Smooth muscle cell (in vitro differentiated cells): ENCODE measurements around the gene DNAH6. TPM values are rescaled to one million over a fixed set of nuclear protein-coding genes. Genes with fewer than 3 reads are reported as not detected.

Experiments
- DNase-seq: peaks from one replicate; lab custom pipeline; 2025; ENCODE audit not compliant: unreplicated experiment; lab: John Stamatoyannopoulos, UW
- H2AFZ ChIP-seq: fragments of 200-600 bp; sonication (generic); 2 replicates; pipeline ENCODE4 v1.6.0; 2016; ENCODE audit warnings: antibody characterized with exemption, low read depth, mild to moderate bottlenecking
- H3F3A ChIP-seq: fragments of 200-600 bp; sonication (generic); 2 replicates; pipeline ENCODE4 v1.6.0; 2017; ENCODE audit warnings: antibody characterized with exemption, low read depth
- H3K27ac ChIP-seq: fragments of 200-600 bp; sonication (generic); 2 replicates; pipeline ENCODE4 v1.5.1; 2016; ENCODE audit warnings: low read depth, mild to moderate bottlenecking
- H3K27me3 ChIP-seq: fragments of 200-600 bp; sonication (generic); 2 replicates; pipeline ENCODE4 v1.6.1; 2016; ENCODE audit warnings: low read depth, mild to moderate bottlenecking
- H3K36me3 ChIP-seq: fragments of 200-600 bp; sonication (generic); 2 replicates; pipeline ENCODE4 v1.5.1; 2016; ENCODE audit warnings: low read depth
- H3K4me1 ChIP-seq: fragments of 200-600 bp; sonication (generic); 2 replicates; pipeline ENCODE4 v1.5.1; 2016; ENCODE audit warnings: low read depth
- H3K4me2 ChIP-seq: fragments of 200-600 bp; sonication (generic); 2 replicates; pipeline ENCODE4 v1.6.0; 2016; ENCODE audit warnings: mild to moderate bottlenecking
- H3K4me3 ChIP-seq: fragments of 200-600 bp; sonication (generic); 2 replicates; pipeline ENCODE4 v1.5.1; 2016; ENCODE audit warnings: mild to moderate bottlenecking
- H3K79me2 ChIP-seq: fragments of 200-600 bp; sonication (generic); 2 replicates; pipeline ENCODE4 v1.6.0; 2016; ENCODE audit warnings: low read depth, mild to moderate bottlenecking
- H3K9ac ChIP-seq: fragments of 200-600 bp; sonication (generic); 2 replicates; pipeline ENCODE4 v1.6.0; 2016; ENCODE audit warnings: low read depth
- H3K9me3 ChIP-seq: fragments of 200-600 bp; sonication (generic); replicated peaks from 2 replicates; pipeline ENCODE4 v1.5.1; 2016; ENCODE audit warnings: low read depth
- H4K20me1 ChIP-seq: fragments of 200-600 bp; sonication (generic); 2 replicates; pipeline ENCODE4 v1.6.0; 2016; ENCODE audit warnings: low read depth
- WGBS: methylation state at CpG from one replicate; pipeline ENCODE4 v1.1.7; 2016; ENCODE audit warnings: low lambda C conversion rate; 5-methylcytosine and 5-hydroxymethylcytosine counted together
- polyA plus RNA-seq: library from polyadenylated mRNA; unstranded; fragments of >200 nt; fragmentation: Nextera tagmentation; extraction: Ambion mirVana; gene quantifications from 2 replicates; pipeline ENCODE4 v1.2.1, GENCODE V29; 2016
- total RNA-seq: library from RNA; depleted of rRNA; stranded (reverse); fragments of >200 nt; gene quantifications from 2 replicates; pipeline ENCODE4 v1.2.3, GENCODE V29; 2014
- TF ChIP-seq, protein P1 (sequence below): fragments of 200-600 bp; sonication (generic); IDR thresholded peaks from 2 replicates; pipeline ENCODE4 v1.5.1; 2017; ENCODE audit warnings: borderline replicate concordance, mild to moderate bottlenecking, antibody characterized with exemption; ENCODE audit not compliant: insufficient read depth, poor library complexity, severe bottlenecking

The DNAH6 gene
- total and polyA plus RNA-seq, 2 experiments from 2014 or later = 0.27 to 0.96 TPM

DNA sequence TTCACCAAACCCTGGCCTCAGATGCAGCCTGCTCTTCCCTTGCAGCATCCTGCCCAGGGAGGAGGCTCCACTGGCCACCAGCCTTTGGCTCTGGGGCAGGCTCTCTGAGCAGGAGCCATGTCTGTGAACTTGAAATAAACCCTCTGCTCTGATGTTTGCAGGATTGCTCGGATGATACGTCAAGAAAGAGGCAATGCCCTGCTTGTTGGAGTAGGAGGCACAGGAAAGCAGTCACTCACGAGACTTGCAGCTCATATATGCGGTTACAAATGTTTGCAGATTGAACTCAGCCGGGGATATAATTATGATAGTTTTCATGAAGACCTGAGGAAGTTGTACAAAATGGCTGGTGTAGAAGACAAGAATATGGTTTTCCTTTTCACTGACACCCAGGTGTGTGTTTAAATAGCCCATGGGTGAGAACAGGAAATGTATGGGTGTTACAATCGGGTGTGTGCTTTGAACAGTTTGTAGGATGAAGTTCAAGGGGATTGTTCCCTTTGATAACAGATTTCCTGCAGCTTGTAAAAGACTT lies 177.9 kb downstream of the DNAH6 start:
- H3F3A ChIP-seq = no peaks in the 10 kb centered on the region
- no peaks in the 10 kb centered on the region for H3K79me2 ChIP-seq
- H4K20me1 ChIP-seq = no peaks in the 10 kb centered on the region
- no peaks in the 10 kb centered on the region for H3K4me1 ChIP-seq
- H3K4me3 ChIP-seq = no peak overlapping the region
- DNase-seq = no peak
- 88% methylated on average over 6 of the region's 6 CpGs for WGBS
- H2AFZ ChIP-seq = no peak overlapping the region
- no peak overlapping the region for H3K27ac ChIP-seq
- no peaks in the 10 kb centered on the region for H3K27me3 ChIP-seq
- H3K9ac ChIP-seq = no peak overlapping the region
- H3K36me3 ChIP-seq = no peaks in the 10 kb centered on the region
- no peaks in the 10 kb centered on the region for H3K9me3 ChIP-seq
- H3K4me2 ChIP-seq = no peak overlapping the region
- TF ChIP-seq, protein P1, sequence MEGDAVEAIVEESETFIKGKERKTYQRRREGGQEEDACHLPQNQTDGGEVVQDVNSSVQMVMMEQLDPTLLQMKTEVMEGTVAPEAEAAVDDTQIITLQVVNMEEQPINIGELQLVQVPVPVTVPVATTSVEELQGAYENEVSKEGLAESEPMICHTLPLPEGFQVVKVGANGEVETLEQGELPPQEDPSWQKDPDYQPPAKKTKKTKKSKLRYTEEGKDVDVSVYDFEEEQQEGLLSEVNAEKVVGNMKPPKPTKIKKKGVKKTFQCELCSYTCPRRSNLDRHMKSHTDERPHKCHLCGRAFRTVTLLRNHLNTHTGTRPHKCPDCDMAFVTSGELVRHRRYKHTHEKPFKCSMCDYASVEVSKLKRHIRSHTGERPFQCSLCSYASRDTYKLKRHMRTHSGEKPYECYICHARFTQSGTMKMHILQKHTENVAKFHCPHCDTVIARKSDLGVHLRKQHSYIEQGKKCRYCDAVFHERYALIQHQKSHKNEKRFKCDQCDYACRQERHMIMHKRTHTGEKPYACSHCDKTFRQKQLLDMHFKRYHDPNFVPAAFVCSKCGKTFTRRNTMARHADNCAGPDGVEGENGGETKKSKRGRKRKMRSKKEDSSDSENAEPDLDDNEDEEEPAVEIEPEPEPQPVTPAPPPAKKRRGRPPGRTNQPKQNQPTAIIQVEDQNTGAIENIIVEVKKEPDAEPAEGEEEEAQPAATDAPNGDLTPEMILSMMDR = no peak

GRCh38 chr2:84697895-84698294 lies 181.6 kb downstream of the DNAH6 start:
- Histone ChIP-seq H3K4me2 (no peak overlapping the region), H3K79me2 (no peaks in the 10 kb centered on the region), H2AFZ (no peak overlapping the region), H3K4me3 (no peak overlapping the region), H3K9ac (no peak overlapping the region), H3K9me3 (no peaks in the 10 kb centered on the region), H3F3A (no peaks in the 10 kb centered on the region), H3K27me3 (no peaks in the 10 kb centered on the region), H3K36me3 (no peaks in the 10 kb centered on the region), H4K20me1 (no peaks in the 10 kb centered on the region), H3K4me1 (no peaks in the 10 kb centered on the region), H3K27ac (no peak overlapping the region)
- no peak for DNase-seq
- TF ChIP-seq, protein P1 = no peak
- 63% methylated on average over 2 of the region's 2 CpGs for WGBS

- Histone ChIP-seq H3K36me3 (no peaks in the 10 kb centered on the region), H4K20me1 (no peaks in the 10 kb centered on the region), H3K4me2 (no peak overlapping the region), H2AFZ (no peak overlapping the region), H3K27ac (no peak overlapping the region), H3K4me1 (no peaks in the 10 kb centered on the region), H3K9ac (no peak overlapping the region), H3K4me3 (no peak overlapping the region), H3F3A (no peaks in the 10 kb centered on the region), H3K79me2 (no peaks in the 10 kb centered on the region), H3K27me3 (no peaks in the 10 kb centered on the region), H3K9me3 (no peaks in the 10 kb centered on the region)
- TF ChIP-seq, protein P1 = no peak
- DNase-seq = no peak
- 94% methylated on average over 3 of the region's 3 CpGs for WGBS
These were observed 183.7 kb downstream of the DNAH6 start for GRCh38 chr2:84700006-84700405.

DNA sequence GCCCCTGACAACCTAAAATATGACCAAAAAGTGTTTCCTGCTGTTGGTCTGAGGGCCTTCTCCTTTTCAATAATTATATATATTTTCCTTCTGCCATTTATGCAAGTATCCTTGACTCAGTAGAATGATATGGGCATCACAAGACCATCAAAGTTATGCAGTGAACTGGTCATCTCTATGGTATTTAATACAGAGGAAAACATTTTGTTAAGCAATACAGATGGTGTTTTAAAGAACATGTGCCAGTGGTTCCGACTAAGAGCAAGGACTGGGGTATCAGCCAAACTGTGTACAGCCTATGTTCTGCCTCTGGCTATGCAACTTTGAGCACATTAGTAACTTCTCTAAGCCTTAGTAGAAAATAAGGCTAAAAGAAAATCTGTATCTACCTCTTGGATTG lies 185.6 kb downstream of the DNAH6 start:
- no peak overlapping the region for H3K4me2 ChIP-seq
- H2AFZ ChIP-seq = no peak overlapping the region
- no peak overlapping the region for H3K27ac ChIP-seq
- H3K4me3 ChIP-seq = no peak overlapping the region
- no peak for DNase-seq
- no peaks in the 10 kb centered on the region for H3K79me2 ChIP-seq
- WGBS = 46% methylated on average over 1 of the region's 1 CpG
- no peak overlapping the region for H3K9ac ChIP-seq
- H3F3A ChIP-seq = no peaks in the 10 kb centered on the region
- TF ChIP-seq, protein P1 = no peak
- no peaks in the 10 kb centered on the region for H4K20me1 ChIP-seq
- no peaks in the 10 kb centered on the region for H3K4me1 ChIP-seq
- H3K9me3 ChIP-seq = no peaks in the 10 kb centered on the region
- H3K27me3 ChIP-seq = no peaks in the 10 kb centered on the region
- H3K36me3 ChIP-seq = no peaks in the 10 kb centered on the region
